Upper lobe of right lung (tissue), 1 donor: Measurements from ENCODE around the gene RHOJ. TPM values are rescaled to one million over a fixed set of nuclear protein-coding genes. Genes with fewer than 3 reads are reported as not detected.

Experiments
- ATAC-seq: fragments of 200-7000 bp; cut with Tn5 transposase; one replicate; pipeline ENCODE4 v1.9.1; 2020; ENCODE audit warnings: mild to moderate bottlenecking, moderate library complexity
- DNase-seq: peaks from one replicate; pipeline ENCODE4 v3.0.0-alpha.2; 2020
- H3K27ac ChIP-seq: fragments of 200-600 bp; one replicate; pipeline ENCODE4 v1.8.0; 2022
- H3K27me3 ChIP-seq: fragments of 200-600 bp; one replicate; pipeline ENCODE4 v1.8.0; 2022; ENCODE audit warnings: mild to moderate bottlenecking
- H3K36me3 ChIP-seq: fragments of 200-600 bp; one replicate; pipeline ENCODE4 v1.8.0; 2022
- H3K4me1 ChIP-seq: fragments of 200-600 bp; one replicate; pipeline ENCODE4 v1.8.0; 2022
- H3K4me3 ChIP-seq: fragments of 200-600 bp; one replicate; pipeline ENCODE4 v1.8.0; 2022; ENCODE audit warnings: mild to moderate bottlenecking
- H3K9me3 ChIP-seq: fragments of 200-600 bp; one replicate; pipeline ENCODE4 v1.8.0; 2022
- CTCF ChIP-seq: fragments of 200-600 bp; IDR thresholded peaks from one replicate; pipeline ENCODE4 v1.8.0; 2022; ENCODE audit warnings: antibody characterized with exemption
- intact Hi-C: fragments of 100-400 bp; cut with DNase I; formaldehyde crosslinking; loops from one replicate; pipeline ENCODE4 v1.11.0; 2022
- total RNA-seq: library from RNA; stranded (reverse); fragmentation: NEBNext Ultra II Directional; extraction: Animal tissue kit (Norgen Biotek cat#: 25700); gene quantifications from one replicate; pipeline ENCODE4 v1.2.1, GENCODE V29; 2021
- donor health status: DM: no; HTN: yes; CAD: no; lungs with severe emphysema.

Gene RHOJ
- total RNA-seq, 1 donor from 2014 or later: 38.6 TPM

DNA sequence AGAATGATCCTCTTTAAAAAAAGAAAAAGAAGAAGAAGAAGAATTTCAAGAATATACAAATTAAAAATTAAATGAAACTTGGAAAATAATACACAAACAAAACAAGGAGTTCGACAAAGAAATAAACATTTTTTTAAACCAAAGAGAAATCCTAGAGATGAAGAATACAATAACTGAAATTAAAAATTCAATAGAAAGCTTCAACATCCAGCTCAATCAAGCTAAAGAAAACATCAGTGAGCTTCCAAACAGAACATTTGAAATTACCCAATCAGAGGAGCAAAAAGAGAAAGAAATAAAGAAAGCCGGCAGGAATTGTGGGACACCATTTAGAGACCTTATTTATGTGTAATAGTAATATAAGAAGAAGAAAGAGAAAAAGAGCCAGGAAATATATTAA is 37.2 kb upstream of the RHOJ start:
- H3K9me3 ChIP-seq: no peaks in the 10 kb centered on the region

DNA sequence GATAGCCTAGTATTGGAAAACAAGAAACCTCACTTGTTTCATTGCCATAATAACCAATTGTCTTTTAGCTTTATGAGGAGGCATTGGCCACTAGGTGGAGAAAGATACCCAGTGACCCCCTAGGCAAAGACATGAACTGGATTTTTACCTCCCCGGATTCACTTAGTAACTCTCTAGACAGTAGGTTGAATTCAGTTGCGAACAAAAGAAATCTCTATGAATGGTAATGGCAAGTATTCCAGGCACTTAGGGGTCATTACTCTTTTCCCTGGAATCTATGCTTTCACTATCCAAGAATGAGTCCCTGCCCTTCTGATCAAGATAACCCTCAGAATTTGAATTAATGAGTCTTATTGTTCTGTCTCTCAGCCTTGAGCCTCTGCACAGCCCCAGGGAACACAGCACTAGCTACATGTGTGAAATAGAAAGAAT is 29.5 kb upstream of the RHOJ start:
- Histone ChIP-seq H3K9me3 (no peaks in the 10 kb centered on the region), H3K4me1 (no peaks in the 10 kb centered on the region), H3K4me3 (no peak overlapping the region), H3K36me3 (no peaks in the 10 kb centered on the region), H3K27me3 (no peaks in the 10 kb centered on the region), H3K27ac (no peak overlapping the region)
- peak; percentile 55 for TF ChIP-seq CTCF
- intact Hi-C loops: loop anchor here (5.0 kb wide), 1 partner anchor 103 kb away; no protein-coding TSS in a partner anchor
- DNase-seq (no peak), ATAC-seq (no peak)

More for the DNA sequence above, 37.2 kb upstream of the RHOJ start:
- no peaks in the 10 kb centered on the region for H3K36me3 ChIP-seq
- H3K27me3 ChIP-seq: no peaks in the 10 kb centered on the region
- no peak overlapping the region for H3K27ac ChIP-seq
- ATAC-seq (no peak), DNase-seq (no peak)
- intact Hi-C loops: no loop called here
- no peak overlapping the region for H3K4me3 ChIP-seq
- no peaks in the 10 kb centered on the region for H3K4me1 ChIP-seq
- no peak for TF ChIP-seq CTCF

- DNase-seq (no peak), ATAC-seq (no peak)
- Histone ChIP-seq H3K9me3 (no peaks in the 10 kb centered on the region), H3K27me3 (no peaks in the 10 kb centered on the region), H3K36me3 (no peaks in the 10 kb centered on the region), H3K27ac (no peak overlapping the region), H3K4me3 (no peak overlapping the region), H3K4me1 (no peaks in the 10 kb centered on the region)
- no peak for TF ChIP-seq CTCF
- intact Hi-C loops: loop anchor here (5.0 kb wide), 1 partner anchor 102 kb away; no protein-coding TSS in a partner anchor
Measured at GRCh38 chr14:63175531-63175930, 28.7 kb upstream of the RHOJ start.

GRCh38 chr14:63178912-63179311 is 25.3 kb upstream of the RHOJ start:
- Histone ChIP-seq H3K4me3 (no peak overlapping the region), H3K4me1 (no peaks in the 10 kb centered on the region), H3K9me3 (no peaks in the 10 kb centered on the region), H3K36me3 (no peaks in the 10 kb centered on the region), H3K27me3 (no peaks in the 10 kb centered on the region), H3K27ac (no peak overlapping the region)
- intact Hi-C loops: loop anchor here (5.0 kb wide), 1 partner anchor 98 kb away; no protein-coding TSS in a partner anchor
- TF ChIP-seq CTCF: no peak
- no peak for DNase-seq
- peak; percentile 28 for ATAC-seq

DNA sequence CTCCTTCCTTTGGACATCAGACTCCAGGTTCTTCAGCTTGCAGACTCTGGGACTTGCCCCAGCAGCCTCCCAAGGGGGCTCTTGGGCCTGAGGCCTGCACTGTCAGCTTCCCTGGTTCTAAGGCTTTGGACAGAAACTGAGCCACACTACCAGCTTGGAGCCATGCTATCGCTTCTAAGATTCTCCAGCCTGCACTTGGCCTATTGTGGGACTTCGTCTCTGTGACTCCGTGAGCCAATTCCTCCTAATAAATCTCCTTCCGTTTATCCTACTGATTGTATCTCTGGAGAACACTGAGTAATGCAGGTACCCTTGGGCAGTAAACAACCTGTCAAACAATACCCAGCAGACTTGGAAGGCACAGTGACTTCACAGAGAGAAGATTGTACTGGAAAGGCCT is 24.9 kb upstream of the RHOJ start:
- H3K4me3 ChIP-seq: no peak overlapping the region
- H3K4me1 ChIP-seq: no peaks in the 10 kb centered on the region
- ATAC-seq: no peak
- intact Hi-C loops: loop anchor here (5.0 kb wide), 1 partner anchor 98 kb away; no protein-coding TSS in a partner anchor
- H3K27me3 ChIP-seq: no peaks in the 10 kb centered on the region
- no peak for DNase-seq
- no peak for TF ChIP-seq CTCF
- no peaks in the 10 kb centered on the region for H3K36me3 ChIP-seq
- no peaks in the 10 kb centered on the region for H3K9me3 ChIP-seq
- H3K27ac ChIP-seq: no peak overlapping the region

GRCh38 chr14:63180011-63180410 is 24.2 kb upstream of the RHOJ start:
- no peak for DNase-seq
- Histone ChIP-seq H3K4me1 (no peaks in the 10 kb centered on the region), H3K9me3 (no peaks in the 10 kb centered on the region), H3K4me3 (no peak overlapping the region), H3K27ac (no peak overlapping the region), H3K27me3 (no peaks in the 10 kb centered on the region), H3K36me3 (no peaks in the 10 kb centered on the region)
- ATAC-seq: peak; percentile 40
- intact Hi-C loops: no loop called here
- no peak for TF ChIP-seq CTCF
